ENCODE measurements around the gene RIC1. TPM values are rescaled to one million over a fixed set of nuclear protein-coding genes. Genes with fewer than 3 reads are reported as not detected.

The RIC1 gene
- total and polyA plus RNA-seq, 2 of the 13 experiments (the other 11 are each of a cell fraction or from before 2014, with no cell fraction given), result 18.2 to 19.0 TPM

- TF ChIP-seq SUZ12 (IDR thresholded peaks at IDR 0.05; ENCODE audit: low read depth, low read length), result no peak
- TF ChIP-seq HDAC2 (CRISPR knock-in tag; IDR thresholded peaks at IDR 0.05), result no peak
- TF ChIP-seq ZNF644 (CRISPR knock-in tag; IDR thresholded peaks at IDR 0.05; ENCODE audit: low read depth), result no peak
- TF ChIP-seq HOXA7 (CRISPR knock-in tag; IDR thresholded peaks at IDR 0.05), result no peak
These were observed 13.3 kb downstream of the RIC1 start (continued) for GRCh38 chr9:5642170-5642569.

GRCh38 chr9:5643005-5643624 lies 14.2 kb downstream of the RIC1 start:
- in situ Hi-C loops (cut with HindIII; ENCODE audit: extremely low pct_ligation_motif_present, low pct_unique_long_range_greater_than_20kb), result no loop called here
- Histone ChIP-seq H3K4me2 (ENCODE audit: low read depth, low read length) (no peak overlapping the region), H3K27me3 (ENCODE audit: control insufficient read depth in 1 of 2, insufficient read depth in 2 of 2, low read length in 2 of 2) (no peaks in the 10 kb centered on the region), H3K27ac (ENCODE audit: extremely low read length, insufficient read depth, low read length) (no peak overlapping the region), H3K79me2 (ENCODE audit: insufficient read depth, low read length) (peaks cover 93% of the 10 kb centered on the region), H3K9ac (ENCODE audit: insufficient read depth, low read depth, low read length) (no peak overlapping the region), H3K4me1 (ENCODE audit: insufficient read depth, low read length) (peaks cover 23% of the 10 kb centered on the region), H3K4me3 (replicated peaks in 1 of 3; ENCODE audit: insufficient read depth in 1 of 3, low read depth in 2 of 3, low read length in 3 of 3) (no peak overlapping the region), H4K20me1 (ENCODE audit: insufficient read depth, low read length) (no peaks in the 10 kb centered on the region; the same call in 1 of the 2 replicates), H2AFZ (ENCODE audit: low read length) (no peak overlapping the region), H3K36me3 (replicated peaks in 1 of 2; ENCODE audit: control insufficient read depth in 1 of 2, insufficient read depth in 2 of 2, low read length in 2 of 2) (no peaks in the 10 kb centered on the region), H3K9me3 (ENCODE audit: low read length) (peaks cover 10% of the 10 kb centered on the region; the same call in 1 of the 2 replicates)
- intact Hi-C loops (cut with micrococcal nuclease; ENCODE audit: unreplicated experiment), result no loop called here
- FAIRE-seq (no peak), ATAC-seq (no peak), DNase-seq (ENCODE audit: low spot score) (no peak)
- BruUV-seq (replicated peaks), result no TSS peak
- ChIA-PET CTCF (ENCODE audit: low intra/inter-chr PET ratio, low total read pairs) (no interaction called here), POLR2A (no interaction called here)
- TF ChIP-seq GABPA (IDR thresholded peaks at IDR 0.05; ENCODE audit: low read depth, low read length) (no peak), GABPA (CRISPR knock-in tag; IDR thresholded peaks at IDR 0.05; ENCODE audit: low read depth) (no peak), CENPT (CRISPR knock-in tag; IDR thresholded peaks at IDR 0.05; ENCODE audit: low read depth) (no peak), ZNF597 (CRISPR knock-in tag; IDR thresholded peaks at IDR 0.05) (no peak), MED13 (CRISPR knock-in tag; IDR thresholded peaks at IDR 0.05) (no peak), ZNF501 (CRISPR knock-in tag; IDR thresholded peaks at IDR 0.05) (no peak), ZNF124 (CRISPR knock-in tag; IDR thresholded peaks at IDR 0.05) (no peak), MTF1 (CRISPR knock-in tag; IDR thresholded peaks at IDR 0.05) (no peak), MXD3 (CRISPR knock-in tag; IDR thresholded peaks at IDR 0.05) (no peak), ATF4 (CRISPR knock-in tag; IDR thresholded peaks at IDR 0.05) (no peak)
